ENCODE measurements around the gene BAIAP2L2.

BAIAP2L2 gene

DNA sequence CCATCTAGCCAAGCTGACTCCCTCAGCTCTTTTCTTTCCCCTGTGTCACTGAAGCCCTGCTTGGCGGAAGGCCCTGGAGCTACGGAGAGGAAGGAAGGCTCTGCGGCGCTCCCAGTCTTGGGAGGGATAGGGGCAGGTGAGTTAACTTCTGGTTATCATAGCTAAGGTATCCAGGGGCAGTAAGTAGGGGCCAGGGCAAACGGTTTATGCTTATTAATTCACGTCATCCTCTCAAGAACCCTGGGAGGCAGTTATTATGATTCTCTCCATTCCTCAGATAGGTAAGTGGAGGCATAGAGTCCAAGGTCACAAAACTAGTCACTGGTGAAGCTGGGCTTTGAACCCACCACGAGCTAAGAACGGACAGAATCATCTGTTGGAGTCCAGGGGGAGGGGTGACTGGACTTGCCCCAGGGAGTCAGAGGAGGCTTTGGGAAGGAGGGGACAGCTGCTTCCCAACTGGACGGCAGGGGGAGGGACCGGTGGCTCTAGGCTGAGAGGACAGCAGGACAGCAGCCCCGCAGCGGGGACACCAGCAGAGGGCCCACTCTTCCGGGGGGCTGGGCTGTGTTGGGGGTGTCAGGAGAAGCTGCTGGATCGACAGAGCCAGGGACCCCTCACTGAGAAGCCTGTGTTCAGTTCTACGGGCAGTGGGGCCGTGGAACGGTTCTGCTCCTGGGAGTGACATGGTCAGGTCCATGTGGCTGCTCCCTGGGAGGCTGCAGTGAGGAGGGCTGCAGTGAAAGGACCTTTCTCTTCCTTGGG, 3.5 kb downstream of the BAIAP2L2 start:
- no peak for DNase-seq

DNA sequence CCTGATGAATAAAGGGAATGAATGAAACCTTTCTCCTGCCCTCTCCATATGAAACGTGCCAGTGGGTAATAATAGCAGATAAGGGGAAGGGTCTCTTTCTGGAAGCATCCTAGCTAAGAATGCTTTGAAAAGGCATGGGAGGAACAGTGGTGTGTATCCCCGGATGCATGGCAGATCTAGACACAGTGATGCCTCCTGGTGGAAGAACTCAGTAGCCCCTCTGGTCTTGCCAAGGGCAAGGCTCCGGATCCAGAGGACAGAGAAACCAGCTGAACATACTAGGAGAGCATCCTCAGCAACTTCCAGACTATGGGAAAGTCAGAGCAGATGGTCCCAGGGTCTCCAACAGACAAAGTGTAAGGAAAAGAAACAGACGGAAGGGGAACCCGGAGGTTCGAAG, 6.4 kb downstream of the BAIAP2L2 start:
- peak; percentile 37 for DNase-seq

DNA sequence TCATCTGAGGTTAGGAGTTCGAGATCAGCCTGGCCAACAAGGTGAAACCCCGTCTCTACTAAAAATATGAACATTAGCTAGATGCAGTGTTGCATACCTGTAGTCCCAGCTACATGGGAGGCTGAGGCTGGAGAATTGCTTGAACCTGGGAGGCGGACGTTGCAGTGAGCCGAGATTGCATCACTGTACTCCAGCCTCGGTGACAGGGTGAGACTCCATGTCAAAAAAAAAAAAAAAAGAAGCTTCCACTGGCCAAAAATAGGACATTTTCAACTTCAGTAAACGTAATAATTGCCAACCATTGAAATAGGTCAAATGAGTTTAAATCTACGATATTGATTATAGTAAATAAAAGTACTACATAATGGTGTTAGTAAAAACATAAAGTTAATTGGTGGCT, 6.8 kb downstream of the BAIAP2L2 start:
- DNase-seq: no peak

DNA sequence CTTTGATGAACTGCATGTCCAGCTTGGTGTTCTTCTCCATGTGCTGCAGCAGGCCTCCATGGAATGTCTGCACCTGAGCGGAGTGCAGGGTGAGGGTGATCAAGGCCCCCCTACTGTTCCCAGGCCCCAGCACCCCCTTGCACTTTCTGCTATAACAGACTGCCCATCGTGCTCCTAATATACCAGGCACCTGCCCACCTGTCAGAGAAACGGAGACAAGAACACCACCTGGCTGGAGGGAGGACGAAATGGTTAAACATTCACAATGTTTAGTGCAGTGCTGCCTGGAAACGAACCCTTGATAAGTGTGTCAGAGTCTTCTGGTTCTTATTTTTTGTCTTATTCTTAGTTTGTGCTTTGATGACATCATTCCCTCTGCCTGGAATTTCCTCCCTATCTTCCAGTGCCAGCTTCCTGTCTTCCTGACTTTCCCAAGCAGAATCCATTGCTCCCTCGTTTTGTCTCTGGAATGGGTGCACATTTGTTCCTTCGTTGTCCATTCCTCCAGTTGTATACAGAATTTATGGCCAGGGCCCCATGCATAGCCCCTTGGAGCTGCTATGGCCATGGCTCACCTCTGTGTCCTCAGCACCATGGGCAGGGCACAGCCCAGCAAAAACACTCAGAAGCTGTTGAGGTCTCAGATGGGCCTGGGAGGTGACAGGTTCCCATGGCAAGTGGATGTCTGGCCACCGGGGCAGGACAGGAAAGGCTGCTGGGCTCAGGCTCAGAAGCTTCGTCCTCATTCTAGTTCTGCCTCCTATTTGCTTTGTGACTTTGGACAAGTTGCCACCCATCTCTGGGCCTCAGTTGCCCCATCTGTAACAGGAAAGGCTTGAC, 11.9 kb downstream of the BAIAP2L2 start:
- DNase-seq: no peak

DNA sequence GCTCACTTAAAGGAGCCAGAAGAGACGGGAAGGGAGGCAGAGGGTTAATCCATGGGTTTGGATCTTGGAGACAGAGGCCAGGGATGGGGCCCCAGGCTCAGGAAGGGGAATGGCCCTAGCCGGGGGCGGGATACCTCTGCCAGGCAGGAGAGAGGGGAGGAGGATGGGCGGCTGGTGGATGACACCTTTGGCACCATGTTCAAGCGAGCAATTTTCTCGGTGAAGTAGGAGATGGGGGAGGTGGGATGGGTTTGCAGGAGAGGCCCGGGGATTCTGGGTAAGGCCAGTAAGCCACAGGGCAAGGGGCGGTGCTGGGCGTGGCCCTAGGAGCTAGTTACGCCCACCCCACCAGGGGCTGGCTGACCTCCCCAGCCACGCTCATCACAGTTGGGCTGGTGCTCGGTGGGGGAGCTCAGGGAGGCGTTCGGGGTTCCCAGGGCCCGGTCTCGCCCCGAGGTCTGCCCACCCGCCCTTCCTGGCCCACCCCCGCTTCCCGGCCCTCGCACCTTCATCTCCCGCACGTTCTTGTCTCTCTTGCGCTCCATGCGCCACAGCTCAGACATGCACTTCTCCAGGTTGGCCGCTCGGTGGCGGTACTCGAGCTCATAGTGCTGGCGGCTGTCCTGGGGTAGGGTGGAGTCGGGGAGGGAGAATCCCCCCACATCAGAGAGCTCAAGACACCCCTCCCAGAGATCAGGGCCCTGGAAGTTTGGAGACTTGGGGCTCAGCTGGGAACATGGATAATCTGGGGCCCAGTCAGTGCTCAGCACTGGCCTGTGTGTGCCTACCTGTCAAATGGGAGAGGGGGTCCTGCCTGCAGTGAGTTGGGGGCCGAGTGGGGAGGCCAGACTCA, 12.7 kb downstream of the BAIAP2L2 start:
- DNase-seq: no peak

DNA sequence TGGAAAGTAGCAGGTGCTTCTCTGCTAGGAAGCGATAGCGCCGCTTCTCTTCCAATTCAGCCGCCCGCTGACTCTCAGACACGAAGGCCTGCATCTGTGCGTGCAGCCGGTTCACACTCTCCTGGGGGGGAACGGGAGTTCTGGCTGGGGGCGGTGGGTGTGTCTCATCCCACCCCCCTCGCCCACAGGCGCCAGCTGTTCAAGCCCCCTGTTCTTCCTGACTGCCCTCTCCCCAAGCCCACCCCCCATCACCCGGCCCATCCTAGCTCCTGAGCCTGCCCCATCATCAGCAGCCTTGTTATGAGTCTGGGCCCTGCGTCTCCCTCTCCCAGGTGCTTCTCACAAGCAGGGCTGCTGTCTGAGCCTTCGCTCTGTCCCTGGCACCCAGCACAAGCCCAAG, 13.4 kb downstream of the BAIAP2L2 start:
- DNase-seq: no peak

DNA sequence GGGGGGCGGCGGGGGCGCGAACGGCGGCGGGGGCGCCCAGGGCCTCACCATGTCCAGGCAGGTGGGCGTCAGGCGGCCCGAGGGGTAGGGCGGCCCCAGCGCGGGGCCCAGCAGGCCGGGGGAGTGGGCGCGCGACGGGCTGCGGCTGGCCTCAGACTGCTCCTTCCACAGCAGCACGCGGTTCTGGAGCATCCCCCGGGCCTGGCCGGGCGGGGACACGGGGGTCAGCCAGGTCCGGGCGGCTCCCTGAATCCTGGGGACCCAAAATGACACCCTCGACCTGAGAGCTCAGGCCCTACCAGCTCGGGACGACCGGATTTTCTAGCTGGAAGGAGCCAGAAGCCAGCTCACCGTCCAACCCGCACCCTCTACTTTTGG, 21.0 kb downstream of the BAIAP2L2 start:
- no peak for DNase-seq

DNA sequence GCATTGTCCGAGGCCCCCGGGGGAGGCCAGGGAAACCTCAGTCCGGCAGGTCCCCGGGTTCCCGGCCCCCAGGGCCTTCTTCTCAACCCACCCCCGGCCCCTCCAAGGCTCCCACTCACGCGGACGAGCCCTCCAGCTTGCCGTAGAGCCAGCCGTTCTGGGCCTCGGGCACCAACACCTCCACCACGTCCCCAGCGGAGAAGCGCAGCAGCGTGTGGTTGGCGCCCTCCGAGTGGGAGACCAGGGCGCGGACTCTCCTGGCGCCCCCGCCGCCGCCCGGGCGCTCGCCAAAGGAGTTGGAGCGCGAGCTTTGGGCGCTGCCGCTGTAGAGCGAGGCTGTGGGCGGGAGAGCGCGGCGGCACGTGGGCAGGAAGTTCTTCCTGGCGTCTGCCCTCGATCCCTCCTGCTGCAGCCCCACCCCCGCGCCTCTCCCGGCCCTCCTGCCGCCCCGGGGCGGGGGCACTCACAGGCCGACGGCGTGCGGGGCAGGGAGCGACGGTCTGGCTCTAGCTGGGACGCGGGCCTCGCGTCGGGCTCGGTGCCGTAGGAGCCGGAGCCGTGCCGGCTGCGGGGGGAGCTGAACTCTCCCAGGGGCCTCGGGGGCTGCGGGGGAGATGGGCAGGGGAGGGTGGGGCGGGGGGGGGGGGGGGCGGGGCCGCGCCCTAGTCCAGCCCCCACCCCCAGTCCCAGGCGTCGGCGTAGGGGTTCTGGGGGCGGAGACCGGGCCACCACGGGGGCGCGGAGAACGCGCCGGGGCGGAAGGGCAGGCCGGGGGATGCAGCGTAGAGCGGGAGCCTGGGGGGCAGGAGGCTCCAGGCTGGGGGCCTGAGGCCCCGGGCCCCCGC, 21.6 kb downstream of the BAIAP2L2 start:
- no peak for DNase-seq

DNA sequence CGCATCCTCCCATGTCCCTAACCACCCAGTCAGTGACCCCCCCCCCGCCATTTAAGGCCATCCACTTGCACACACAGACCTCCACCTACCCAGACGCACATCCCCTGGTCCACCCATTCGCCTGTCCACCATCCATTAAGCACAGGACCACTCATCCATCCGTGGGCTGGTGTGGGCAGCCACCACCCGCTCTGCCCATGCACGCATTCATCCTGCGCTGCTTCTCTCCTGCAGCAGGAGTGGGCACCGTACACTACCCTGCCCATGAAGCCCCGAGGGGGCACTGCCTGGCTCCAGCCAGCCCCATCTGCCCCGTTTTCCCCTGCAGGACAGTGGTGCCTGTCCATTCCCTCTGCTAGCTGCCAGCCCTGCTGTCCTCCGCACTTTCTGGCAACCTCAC, 22.6 kb downstream of the BAIAP2L2 start:
- no peak for DNase-seq

DNA sequence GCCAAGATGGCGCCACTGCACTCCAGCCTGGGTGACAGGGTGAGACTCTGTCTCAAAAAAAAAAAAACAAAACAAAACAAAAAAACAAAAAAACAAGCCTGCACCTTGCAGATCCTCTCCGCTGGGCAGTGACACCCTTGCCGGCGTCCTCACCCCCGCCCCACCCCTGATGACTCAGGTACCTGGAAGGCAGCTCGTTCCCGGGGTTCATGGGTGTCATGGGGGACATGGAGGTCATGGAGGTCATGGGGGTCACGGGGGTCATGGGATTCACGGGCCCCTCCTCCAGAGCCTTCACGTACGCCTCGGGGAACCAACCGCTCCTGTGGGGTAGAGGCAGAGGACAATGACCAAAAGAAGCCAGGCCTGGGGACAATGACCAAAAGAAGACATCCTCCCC, 23.5 kb downstream of the BAIAP2L2 start:
- no peak for DNase-seq

DNA sequence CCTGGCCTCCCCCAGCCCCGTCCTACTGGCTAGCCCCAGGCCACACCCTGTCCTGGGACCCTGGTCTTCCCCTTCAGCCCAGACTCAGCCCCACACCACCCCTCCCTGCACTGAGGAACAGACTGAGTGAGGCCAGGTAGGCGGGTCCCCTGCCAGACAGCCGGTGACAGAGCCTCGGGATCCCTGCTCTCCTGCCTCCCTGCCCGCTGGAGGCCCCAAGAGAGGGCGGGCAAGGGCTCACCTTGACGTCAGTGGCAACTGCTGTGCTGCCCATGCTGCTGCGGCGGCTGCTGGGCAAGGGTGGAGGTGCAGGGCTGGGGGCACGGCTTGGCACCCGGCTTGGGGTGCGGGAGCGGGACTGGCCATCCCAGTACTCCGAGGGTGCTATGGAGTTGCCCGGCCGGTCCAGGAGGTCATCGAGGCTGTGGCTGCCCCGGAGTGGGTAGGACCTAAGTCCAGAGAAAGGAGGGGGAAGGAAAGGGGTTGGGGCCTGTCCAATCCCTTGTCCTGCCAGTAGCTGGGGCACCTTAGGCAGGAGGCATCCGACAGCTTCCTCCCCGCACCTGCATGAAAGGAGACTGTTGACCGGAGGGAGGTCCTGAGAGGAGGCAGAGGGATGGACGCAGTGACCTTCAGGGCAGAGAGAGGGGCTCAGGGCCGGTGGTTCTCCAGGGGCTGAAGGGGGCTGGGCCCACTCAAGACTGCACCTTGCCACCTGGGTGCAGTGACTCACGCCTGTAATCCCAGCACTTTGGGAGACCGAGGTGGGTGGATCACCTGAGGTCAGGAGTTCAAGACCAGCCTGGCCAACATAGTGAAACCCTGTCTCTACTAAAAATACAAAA, 24.3 kb downstream of the BAIAP2L2 start:
- DNase-seq: no peak

DNA sequence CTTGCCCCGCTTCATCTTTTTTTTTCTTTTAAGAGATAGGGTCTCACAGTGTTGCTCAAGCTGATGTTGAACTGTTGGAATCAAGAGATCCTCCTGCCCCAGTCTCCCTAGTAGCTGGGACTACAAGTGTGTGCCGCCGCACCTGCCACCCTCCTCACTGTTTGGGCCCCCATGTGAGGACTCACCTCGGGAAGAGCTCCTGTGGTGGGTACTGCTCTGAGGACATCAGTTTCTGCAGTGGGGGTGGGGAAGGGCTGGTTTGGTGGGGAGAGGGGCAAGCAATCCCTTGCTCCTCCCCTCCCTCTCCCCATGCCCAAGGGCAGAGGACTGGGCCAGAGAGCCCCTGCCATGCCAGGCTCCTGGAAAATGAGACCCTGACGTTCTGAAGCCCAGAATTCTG, 25.0 kb downstream of the BAIAP2L2 start:
- DNase-seq: no peak

DNA sequence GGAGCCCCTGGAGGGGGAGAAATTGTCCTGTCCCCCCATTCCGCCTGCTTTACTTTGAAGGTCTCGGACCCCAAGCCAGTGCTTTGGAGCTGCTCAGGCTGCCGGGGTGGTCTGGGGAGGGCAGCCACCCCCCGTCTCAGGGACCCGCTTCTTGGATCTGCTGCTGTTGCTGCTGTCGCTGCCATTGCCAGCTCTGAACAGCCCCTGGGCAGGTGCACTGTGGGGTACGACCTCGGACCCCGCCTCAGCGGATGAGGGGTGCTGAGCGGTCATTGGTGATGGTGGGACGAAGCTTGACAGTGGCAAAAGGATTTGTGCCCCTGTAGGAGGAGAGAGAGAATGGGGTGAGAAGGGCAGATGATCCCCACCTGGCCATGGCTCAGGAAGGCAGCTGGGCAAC, 25.4 kb downstream of the BAIAP2L2 start:
- DNase-seq: no peak

DNA sequence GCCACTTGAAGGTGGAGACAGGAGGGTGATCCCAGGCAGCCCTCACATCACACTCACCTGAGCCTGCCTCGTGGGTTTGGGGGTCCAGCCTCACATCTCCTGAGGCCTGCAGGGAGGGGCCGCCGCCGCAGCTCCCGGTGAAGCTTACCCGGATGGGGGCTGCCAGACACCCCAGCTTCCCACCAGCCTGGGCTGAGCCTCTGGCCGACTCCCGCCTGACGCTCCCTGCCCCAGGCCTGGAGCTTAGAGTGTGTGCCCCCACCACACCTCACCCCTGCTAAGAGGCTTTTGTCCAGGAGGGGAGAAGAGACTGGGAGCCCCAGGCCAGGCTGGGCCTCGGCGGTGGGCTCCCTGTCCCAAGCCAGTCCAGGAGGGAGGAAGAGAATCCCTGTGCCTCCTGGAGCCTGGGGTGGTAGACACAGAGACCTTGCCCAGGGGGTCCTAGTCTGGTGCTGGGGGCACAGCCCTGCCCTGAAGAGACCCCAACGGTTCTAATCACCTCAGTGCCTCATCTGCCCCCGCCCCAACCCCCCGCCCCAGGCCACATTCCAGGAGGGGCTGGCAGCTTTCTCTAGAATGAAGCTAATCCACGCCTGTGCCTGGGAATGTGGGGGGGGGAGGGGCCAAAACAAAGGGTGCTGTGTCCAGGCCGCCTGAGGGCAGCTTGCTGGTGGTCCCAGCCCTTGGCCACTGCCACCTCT, 26.4 kb downstream of the BAIAP2L2 start, which contains the start of gene SLC16A8:
Gene SLC16A8 (minus strand): TSS at position 254 of the 701 bp plus-strand sequence. CDS start 1,311 bp downstream, outside the sequence.
- no peak for DNase-seq

DNA sequence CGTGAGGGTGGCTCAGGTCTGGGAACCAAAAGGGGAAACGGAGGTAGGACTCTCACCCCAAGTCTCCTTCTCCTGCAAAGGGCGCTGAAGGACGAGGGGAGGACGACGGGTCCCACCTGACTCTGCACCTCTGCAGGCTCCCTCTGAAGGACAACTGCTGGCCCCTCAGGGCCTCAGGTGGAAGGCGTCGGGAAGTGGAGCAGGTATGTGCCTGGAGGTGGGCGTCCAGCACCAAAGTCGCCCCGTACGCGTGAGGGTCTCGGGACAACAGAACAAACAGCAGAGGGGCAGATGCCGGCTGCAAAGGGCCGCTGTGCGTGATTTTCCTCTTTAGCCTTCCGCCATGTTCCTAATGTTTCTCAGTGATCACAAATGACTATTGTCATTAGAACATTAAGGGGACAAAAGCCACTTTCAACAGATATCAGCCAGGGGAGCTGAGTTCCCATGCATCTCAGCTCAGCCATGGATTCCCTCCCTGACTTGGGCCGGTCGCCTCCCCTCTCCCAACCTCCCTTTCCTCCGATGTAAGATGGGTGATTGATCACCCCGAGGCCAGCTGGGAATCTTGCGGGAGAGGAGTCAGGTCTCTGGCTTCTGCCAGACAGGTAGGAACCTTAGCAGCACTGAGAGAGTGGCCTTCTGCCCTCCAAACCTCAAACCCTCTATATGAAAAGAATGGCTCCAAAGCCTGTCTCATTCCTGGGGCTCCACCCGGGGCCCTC, 27.3 kb downstream of the BAIAP2L2 start:
- no peak for DNase-seq

DNA sequence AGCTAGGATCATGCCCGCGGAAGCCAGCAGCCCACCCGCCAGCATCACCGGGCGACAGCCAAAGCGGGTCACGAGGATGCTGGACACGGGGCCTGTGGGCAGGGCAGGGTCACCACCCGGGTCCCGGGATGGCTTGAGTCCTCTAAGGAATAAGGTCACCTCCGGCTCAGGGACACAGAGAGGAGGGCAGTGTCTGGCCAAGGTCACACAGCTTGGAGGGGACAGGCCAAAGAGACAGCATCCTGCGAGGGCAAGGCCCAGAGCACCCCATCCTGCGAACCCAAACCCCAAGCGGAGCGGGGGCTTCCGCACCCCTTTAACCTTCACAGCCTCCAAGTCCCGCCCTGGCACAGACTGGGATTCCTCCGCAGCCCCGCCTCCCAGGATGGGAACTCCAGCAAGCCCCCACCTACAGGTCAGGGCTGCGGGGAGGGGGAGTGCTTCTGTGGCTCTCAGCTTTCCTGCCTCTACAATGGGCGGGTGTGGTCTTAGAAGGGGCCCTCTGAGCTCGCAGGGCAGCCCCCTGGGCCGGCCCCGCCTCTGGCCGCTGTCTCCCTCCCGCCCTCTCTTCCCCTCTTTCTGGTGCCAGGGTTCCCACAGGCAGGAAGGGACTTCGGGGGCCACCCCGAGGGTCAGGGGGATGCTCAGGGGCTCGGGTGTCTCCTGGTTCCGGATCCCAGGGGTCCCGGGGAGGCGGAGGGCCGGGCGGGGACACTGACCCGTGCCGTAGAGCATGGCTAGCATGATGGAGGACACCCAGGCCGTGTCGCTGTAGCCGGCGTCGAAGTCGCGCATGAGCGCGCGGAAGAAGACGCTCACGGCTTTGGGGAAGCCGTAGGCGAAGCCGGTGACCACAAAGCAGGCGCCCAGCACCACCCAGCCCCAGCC, 28.3 kb downstream of the BAIAP2L2 start:
- DNase-seq: peak; percentile 43

DNA sequence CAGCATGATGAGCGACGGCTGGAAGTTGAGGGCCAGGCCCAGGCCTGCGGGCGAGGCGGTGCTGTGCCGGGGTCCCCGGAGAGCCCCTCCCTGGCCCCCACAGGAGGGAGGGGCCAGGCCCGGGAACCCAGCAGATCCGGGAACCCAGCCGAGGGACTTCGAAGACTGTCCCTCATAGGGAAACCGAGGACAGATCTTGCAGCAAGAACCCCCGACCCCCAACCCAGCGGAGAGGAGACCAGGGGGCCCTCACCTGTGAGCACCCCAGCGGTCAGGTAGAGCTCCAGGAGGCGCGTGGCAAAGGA, 28.9 kb downstream of the BAIAP2L2 start:
- DNase-seq: no peak

DNA sequence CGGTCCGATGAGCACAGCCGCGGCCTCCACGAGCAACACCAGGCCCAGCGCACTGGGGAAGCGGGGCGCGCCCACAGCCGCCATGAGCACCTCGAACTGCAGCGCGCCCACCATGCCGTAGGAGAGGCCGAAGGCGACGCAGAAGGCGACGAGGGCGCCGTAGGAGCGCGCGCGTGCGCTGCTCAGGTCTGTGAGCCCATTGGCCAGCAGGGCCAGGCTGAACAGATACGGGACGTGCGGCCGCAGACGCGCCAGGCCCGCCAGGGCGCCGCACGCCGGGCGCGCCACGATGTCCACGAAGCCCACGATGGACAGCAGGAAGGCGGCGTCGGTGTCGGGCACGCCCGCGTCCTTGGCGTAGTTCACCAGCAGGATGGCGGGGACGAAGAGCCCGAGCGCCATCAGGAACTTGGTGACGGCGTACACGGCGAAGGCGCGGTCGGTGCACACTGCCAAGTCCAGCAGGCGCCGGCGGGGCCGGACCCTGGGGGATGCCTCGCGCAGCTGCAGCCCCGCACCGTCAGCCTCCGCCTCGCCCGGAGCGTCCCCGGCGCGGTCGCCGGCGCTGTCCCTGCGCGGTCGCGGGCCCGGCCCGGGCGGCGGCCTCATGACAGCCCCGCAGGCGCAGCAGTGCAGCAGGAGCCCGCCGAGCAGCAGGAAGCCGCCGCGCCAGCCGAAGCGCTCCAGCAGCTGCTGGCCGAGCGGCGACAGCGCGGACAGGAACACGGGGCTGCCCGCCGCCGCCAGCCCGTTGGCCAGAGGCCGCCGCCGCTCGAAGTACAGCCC, 29.4 kb downstream of the BAIAP2L2 start:
- peak; percentile 70 for DNase-seq
